ENCODE data around the gene MFAP3L. TPM values are rescaled to one million over a fixed set of nuclear protein-coding genes. Genes with fewer than 3 reads are reported as not detected.
A peak's percentile ranks its signal among the peaks of the same experiment; 100 is the strongest.

MFAP3L gene
- total and polyA plus RNA-seq, 9 donors: 0.98 to 2.5 (median 1.5) TPM

DNA sequence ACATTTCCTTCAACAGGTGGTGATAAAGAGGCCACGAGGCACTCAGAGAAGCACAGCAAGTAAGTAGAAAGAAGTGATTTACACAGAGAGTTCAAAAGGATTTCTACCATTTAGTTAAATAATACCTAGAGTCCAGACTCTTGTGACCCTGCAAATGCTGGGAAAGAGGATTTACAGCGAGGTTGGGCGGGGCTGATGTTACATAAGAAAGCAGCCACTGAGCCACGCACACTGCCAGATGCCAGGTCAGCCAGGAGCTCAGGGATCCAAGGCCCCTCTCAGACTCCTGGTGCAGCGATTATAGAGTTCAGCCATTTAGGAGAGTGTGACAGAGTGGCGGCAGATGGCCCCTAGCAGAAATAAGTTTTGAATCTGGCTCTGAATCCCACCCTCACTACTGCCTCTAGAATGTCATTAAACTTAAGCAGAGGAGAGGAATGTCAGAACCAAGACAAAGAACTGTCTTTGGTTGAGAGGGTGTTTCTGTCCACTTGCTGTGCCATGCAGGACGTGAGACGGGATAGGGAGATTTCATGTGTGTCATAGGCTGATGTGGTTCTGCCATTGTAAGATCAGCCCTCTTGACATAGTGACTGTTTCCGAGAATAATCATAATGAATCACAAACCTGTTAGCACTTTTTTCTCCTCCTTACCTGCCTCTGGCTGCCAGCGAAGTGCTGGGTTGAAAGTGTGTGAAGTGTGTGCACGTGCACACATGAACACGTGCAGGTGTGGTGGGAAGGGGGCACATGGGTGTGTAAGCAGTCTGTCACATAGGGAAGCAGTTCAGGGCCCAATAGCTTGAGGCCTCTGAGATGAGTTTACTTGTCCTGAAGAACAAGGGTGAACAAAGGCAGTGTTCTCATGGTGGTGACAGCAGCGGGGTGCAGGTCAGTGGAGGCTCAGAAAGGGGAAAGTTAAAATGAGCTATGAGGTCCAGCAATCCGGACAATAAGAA lies 50.1 kb downstream of the MFAP3L start:
- Histone ChIP-seq H3K9me3 (replicated peaks; ENCODE audit: control insufficient read depth, low read depth, low read length) (no peaks in the 10 kb centered on the region), H3K27ac (ENCODE audit: low read length) (no peak overlapping the region), H3K27me3 (ENCODE audit: control insufficient read depth, insufficient read depth, low read length) (no peaks in the 10 kb centered on the region), H3K4me3 (ENCODE audit: low read length) (no peak overlapping the region), H3K4me1 (ENCODE audit: control insufficient read depth, insufficient read depth, low read length) (no peaks in the 10 kb centered on the region), H3K36me3 (ENCODE audit: control insufficient read depth, insufficient read depth, low read length) (no peaks in the 10 kb centered on the region)
- 54% methylated on average over 7 of the region's 14 CpGs for WGBS (ENCODE audit: insufficient coverage)
- no peak for DNase-seq

GRCh38 chr4:169975131-169975837 lies 50.9 kb downstream of the MFAP3L start:
- no CpG with 5 or more reads among the region's 6 CpGs for WGBS (ENCODE audit: insufficient coverage)
- no peaks in the 10 kb centered on the region for H3K36me3 ChIP-seq (ENCODE audit: control insufficient read depth, insufficient read depth, low read length)
- H3K27me3 ChIP-seq (ENCODE audit: control insufficient read depth, insufficient read depth, low read length): no peaks in the 10 kb centered on the region
- no peaks in the 10 kb centered on the region for H3K4me1 ChIP-seq (ENCODE audit: control insufficient read depth, insufficient read depth, low read length)
- H3K4me3 ChIP-seq (ENCODE audit: low read length): no peak overlapping the region
- H3K27ac ChIP-seq (ENCODE audit: low read length): no peak overlapping the region
- DNase-seq: no peak
- H3K9me3 ChIP-seq (replicated peaks; ENCODE audit: control insufficient read depth, low read depth, low read length): no peaks in the 10 kb centered on the region

DNA sequence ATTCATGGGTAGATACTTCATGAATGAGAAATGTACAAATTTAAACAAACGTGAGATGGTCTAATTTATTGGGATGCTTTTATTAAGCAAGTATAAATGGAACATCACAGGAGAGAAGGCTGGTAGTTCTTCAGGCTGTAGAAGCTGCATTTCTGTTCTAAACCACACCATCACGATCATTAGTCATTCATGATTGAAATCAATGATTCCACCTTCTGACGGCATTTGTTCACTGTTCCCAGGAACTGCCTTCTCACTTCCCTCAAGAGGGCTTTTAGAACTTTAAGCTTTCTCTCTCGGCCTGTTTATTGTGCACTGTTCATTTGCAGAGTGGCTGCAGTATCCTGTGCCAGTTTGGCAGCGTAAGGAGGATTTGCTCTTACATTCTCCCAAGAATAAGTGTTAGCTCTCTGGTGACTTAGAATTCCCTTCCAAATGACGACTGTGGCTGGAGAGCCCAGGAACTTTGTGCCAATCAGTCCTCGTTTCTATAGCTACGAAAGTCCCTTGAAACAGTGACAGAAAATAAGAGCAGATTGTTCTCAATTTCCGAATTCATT lies 54.7 kb downstream of the MFAP3L start:
- Histone ChIP-seq H3K27me3 (ENCODE audit: control insufficient read depth, insufficient read depth, low read length) (no peaks in the 10 kb centered on the region), H3K27ac (ENCODE audit: low read length) (no peak overlapping the region), H3K36me3 (ENCODE audit: control insufficient read depth, insufficient read depth, low read length) (no peaks in the 10 kb centered on the region), H3K9me3 (replicated peaks; ENCODE audit: control insufficient read depth, low read depth, low read length) (no peaks in the 10 kb centered on the region), H3K4me1 (ENCODE audit: control insufficient read depth, insufficient read depth, low read length) (no peaks in the 10 kb centered on the region), H3K4me3 (ENCODE audit: low read length) (no peak overlapping the region)
- no peak for DNase-seq
- 63% methylated on average over 4 of the region's 9 CpGs for WGBS (ENCODE audit: insufficient coverage)

GRCh38 chr4:169968999-169969398 lies 57.2 kb downstream of the MFAP3L start:
- no peaks in the 10 kb centered on the region for H3K9me3 ChIP-seq (replicated peaks; ENCODE audit: control insufficient read depth, low read depth, low read length)
- H3K4me1 ChIP-seq (ENCODE audit: control insufficient read depth, insufficient read depth, low read length): no peaks in the 10 kb centered on the region
- no CpG with 5 or more reads among the region's 2 CpGs for WGBS (ENCODE audit: insufficient coverage)
- no peaks in the 10 kb centered on the region for H3K27me3 ChIP-seq (ENCODE audit: control insufficient read depth, insufficient read depth, low read length)
- H3K27ac ChIP-seq (ENCODE audit: low read length): no peak overlapping the region
- no peaks in the 10 kb centered on the region for H3K36me3 ChIP-seq (ENCODE audit: control insufficient read depth, insufficient read depth, low read length)
- no peak overlapping the region for H3K4me3 ChIP-seq (ENCODE audit: low read length)
- no peak for DNase-seq

- Histone ChIP-seq H3K27ac (ENCODE audit: low read length) (no peak overlapping the region), H3K36me3 (ENCODE audit: control insufficient read depth, insufficient read depth, low read length) (no peaks in the 10 kb centered on the region), H3K9me3 (replicated peaks; ENCODE audit: control insufficient read depth, low read depth, low read length) (no peaks in the 10 kb centered on the region), H3K4me1 (ENCODE audit: control insufficient read depth, insufficient read depth, low read length) (no peaks in the 10 kb centered on the region), H3K27me3 (ENCODE audit: control insufficient read depth, insufficient read depth, low read length) (no peaks in the 10 kb centered on the region), H3K4me3 (ENCODE audit: low read length) (no peak overlapping the region)
- peak; percentile 25 for DNase-seq
- WGBS (ENCODE audit: insufficient coverage): no CpG with 5 or more reads among the region's 1 CpG
These were observed 62.2 kb downstream of the MFAP3L start for GRCh38 chr4:169963998-169964397.

GRCh38 chr4:169959254-169959653 lies 66.9 kb downstream of the MFAP3L start:
- DNase-seq: no peak
- Histone ChIP-seq H3K27ac (ENCODE audit: low read length) (no peak overlapping the region), H3K4me1 (ENCODE audit: control insufficient read depth, insufficient read depth, low read length) (no peaks in the 10 kb centered on the region), H3K27me3 (ENCODE audit: control insufficient read depth, insufficient read depth, low read length) (no peaks in the 10 kb centered on the region), H3K9me3 (replicated peaks; ENCODE audit: control insufficient read depth, low read depth, low read length) (no peaks in the 10 kb centered on the region), H3K4me3 (ENCODE audit: low read length) (no peak overlapping the region), H3K36me3 (ENCODE audit: control insufficient read depth, insufficient read depth, low read length) (no peaks in the 10 kb centered on the region)
- no CpG with 5 or more reads among the region's 3 CpGs for WGBS (ENCODE audit: insufficient coverage)

GRCh38 chr4:169958629-169959028 lies 67.6 kb downstream of the MFAP3L start:
- no peak overlapping the region for H3K27ac ChIP-seq (ENCODE audit: low read length)
- WGBS (ENCODE audit: insufficient coverage): 91% methylated on average over 4 of the region's 7 CpGs
- no peaks in the 10 kb centered on the region for H3K36me3 ChIP-seq (ENCODE audit: control insufficient read depth, insufficient read depth, low read length)
- H3K4me1 ChIP-seq (ENCODE audit: control insufficient read depth, insufficient read depth, low read length): no peaks in the 10 kb centered on the region
- no peaks in the 10 kb centered on the region for H3K9me3 ChIP-seq (replicated peaks; ENCODE audit: control insufficient read depth, low read depth, low read length)
- DNase-seq: no peak
- no peaks in the 10 kb centered on the region for H3K27me3 ChIP-seq (ENCODE audit: control insufficient read depth, insufficient read depth, low read length)
- no peak overlapping the region for H3K4me3 ChIP-seq (ENCODE audit: low read length)

DNA sequence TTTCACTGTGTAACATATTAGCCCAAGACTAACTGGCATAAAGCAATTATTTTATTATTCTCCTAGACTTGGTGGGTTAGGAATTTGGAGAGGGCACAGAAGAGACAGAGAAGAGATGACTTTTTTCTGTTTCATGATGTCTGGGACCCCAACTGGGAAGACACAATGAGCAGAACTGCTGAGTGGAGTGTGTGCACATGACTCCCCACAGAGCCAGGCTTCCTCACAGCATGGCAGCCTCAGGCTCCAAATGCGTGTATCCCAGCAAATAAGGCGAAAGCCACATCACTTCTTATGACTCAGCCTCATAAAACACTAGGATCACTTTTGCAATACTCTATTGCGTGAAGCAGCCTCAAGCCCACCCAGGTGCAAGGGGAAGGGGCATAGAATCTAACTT lies 68.4 kb downstream of the MFAP3L start:
- Histone ChIP-seq H3K9me3 (replicated peaks; ENCODE audit: control insufficient read depth, low read depth, low read length) (no peaks in the 10 kb centered on the region), H3K4me3 (ENCODE audit: low read length) (no peak overlapping the region), H3K36me3 (ENCODE audit: control insufficient read depth, insufficient read depth, low read length) (no peaks in the 10 kb centered on the region), H3K4me1 (ENCODE audit: control insufficient read depth, insufficient read depth, low read length) (no peaks in the 10 kb centered on the region), H3K27me3 (ENCODE audit: control insufficient read depth, insufficient read depth, low read length) (no peaks in the 10 kb centered on the region), H3K27ac (ENCODE audit: low read length) (no peak overlapping the region)
- DNase-seq: no peak
- no CpG with 5 or more reads among the region's 3 CpGs for WGBS (ENCODE audit: insufficient coverage)

DNA sequence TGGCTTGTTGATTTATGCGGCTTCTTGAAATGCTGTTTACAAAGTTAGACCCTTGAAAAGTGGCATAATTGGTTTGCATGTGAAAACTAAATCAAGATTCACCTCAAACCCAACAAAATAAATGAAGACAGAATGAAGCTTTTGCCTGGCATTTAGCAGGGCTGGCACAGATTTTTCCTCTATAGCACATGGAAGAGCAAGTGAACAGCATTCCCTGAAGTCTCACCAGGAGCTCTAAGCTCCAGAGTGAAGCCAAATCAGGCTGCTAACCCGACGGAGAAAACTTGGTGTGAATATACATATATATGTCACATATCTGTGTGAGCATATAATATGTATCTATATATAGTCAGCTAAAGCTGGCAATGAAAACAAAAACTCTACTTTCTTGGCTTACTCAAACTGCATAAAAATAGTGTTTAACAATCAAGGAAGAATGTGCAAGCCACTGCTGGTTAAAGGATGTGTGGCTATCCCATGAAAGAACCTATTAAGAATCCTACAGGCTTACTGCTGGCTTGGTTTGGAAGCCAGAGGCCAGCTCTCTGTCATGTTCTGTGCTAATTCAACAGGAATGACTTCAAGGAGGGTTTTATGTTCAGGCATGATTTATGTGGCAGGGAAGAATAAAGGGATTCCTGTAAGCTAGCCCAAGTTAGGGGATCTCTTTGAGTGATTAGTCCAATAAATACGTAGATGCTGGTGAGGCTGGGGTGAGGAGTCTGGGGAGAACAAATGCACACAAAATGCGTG lies 69.9 kb downstream of the MFAP3L start:
- no peaks in the 10 kb centered on the region for H3K36me3 ChIP-seq (ENCODE audit: control insufficient read depth, insufficient read depth, low read length)
- no peaks in the 10 kb centered on the region for H3K9me3 ChIP-seq (replicated peaks; ENCODE audit: control insufficient read depth, low read depth, low read length)
- no peaks in the 10 kb centered on the region for H3K27me3 ChIP-seq (ENCODE audit: control insufficient read depth, insufficient read depth, low read length)
- no peak overlapping the region for H3K27ac ChIP-seq (ENCODE audit: low read length)
- H3K4me1 ChIP-seq (ENCODE audit: control insufficient read depth, insufficient read depth, low read length): no peaks in the 10 kb centered on the region
- H3K4me3 ChIP-seq (ENCODE audit: low read length): no peak overlapping the region
- DNase-seq: no peak
- 38% methylated on average over 1 of the region's 5 CpGs for WGBS (ENCODE audit: insufficient coverage)

DNA sequence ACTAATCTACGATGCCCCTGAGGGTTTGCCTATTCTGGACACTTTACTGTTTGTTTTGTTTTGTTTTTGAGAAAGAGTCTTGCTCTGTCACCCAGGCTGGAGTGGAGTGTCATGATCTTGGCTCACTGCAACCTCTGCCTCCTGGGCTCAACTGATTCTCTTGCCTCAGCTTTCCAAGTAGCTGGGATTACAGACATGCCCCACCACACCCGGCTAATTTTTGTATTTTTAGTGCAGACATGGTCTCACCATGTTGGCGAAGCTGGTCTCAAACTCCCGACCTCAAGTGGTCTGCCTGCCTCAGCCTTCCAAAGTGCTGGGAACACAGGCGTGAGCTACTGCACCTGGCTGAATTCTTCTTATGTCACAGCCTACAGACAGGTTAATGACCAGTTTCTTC lies 70.7 kb downstream of the MFAP3L start:
- H3K27ac ChIP-seq (ENCODE audit: low read length): no peak overlapping the region
- 84% methylated on average over 4 of the region's 5 CpGs for WGBS (ENCODE audit: insufficient coverage)
- H3K9me3 ChIP-seq (replicated peaks; ENCODE audit: control insufficient read depth, low read depth, low read length): no peaks in the 10 kb centered on the region
- H3K4me1 ChIP-seq (ENCODE audit: control insufficient read depth, insufficient read depth, low read length): no peaks in the 10 kb centered on the region
- H3K36me3 ChIP-seq (ENCODE audit: control insufficient read depth, insufficient read depth, low read length): no peaks in the 10 kb centered on the region
- no peak overlapping the region for H3K4me3 ChIP-seq (ENCODE audit: low read length)
- no peaks in the 10 kb centered on the region for H3K27me3 ChIP-seq (ENCODE audit: control insufficient read depth, insufficient read depth, low read length)
- no peak for DNase-seq

Data from muscle of leg (tissue), 11 donors.